Endothelial cell (in vitro differentiated cells): ENCODE measurements around the gene ACAP3. TPM values are rescaled to one million over a fixed set of nuclear protein-coding genes. Genes with fewer than 3 reads are reported as not detected.

Source experiments
- DNase-seq: peaks from one replicate; pipeline ENCODE4 v3.0.0; 2021; ENCODE audit warnings: low spot score
- H3K27ac Mint-ChIP-seq: one replicate; pipeline ENCODE4 v1.8.0; 2021; ENCODE audit warnings: mixed read lengths, inconsistent platforms; ENCODE audit not compliant: unreplicated experiment
- H3K27me3 Mint-ChIP-seq: one replicate; pipeline ENCODE4 v1.8.0; 2021; ENCODE audit warnings: mild to moderate bottlenecking, moderate library complexity, mixed read lengths, inconsistent platforms; ENCODE audit not compliant: unreplicated experiment
- H3K36me3 Mint-ChIP-seq: one replicate; pipeline ENCODE4 v1.8.0; 2021; ENCODE audit warnings: mild to moderate bottlenecking, low read depth, mixed read lengths, inconsistent platforms; ENCODE audit not compliant: unreplicated experiment
- H3K4me1 Mint-ChIP-seq: one replicate; pipeline ENCODE4 v1.8.0; 2021; ENCODE audit warnings: mild to moderate bottlenecking, mixed read lengths, inconsistent platforms; ENCODE audit not compliant: unreplicated experiment
- H3K4me3 Mint-ChIP-seq: one replicate; pipeline ENCODE4 v1.8.0; 2021; ENCODE audit warnings: mild to moderate bottlenecking, mixed read lengths, inconsistent platforms; ENCODE audit not compliant: unreplicated experiment
- H3K9me3 Mint-ChIP-seq: one replicate; pipeline ENCODE4 v1.8.0; 2021; ENCODE audit warnings: mixed read lengths, inconsistent platforms; ENCODE audit not compliant: unreplicated experiment
- microRNA-seq: library from miRNA; unstranded; fragments of <30 nt; microRNA quantifications from one replicate; pipeline ENCODE4, GENCODE V29; 2020; ENCODE audit not compliant: unreplicated experiment
- total RNA-seq: library from RNA; stranded (reverse); fragmentation: NEBNext Ultra II Directional; extraction: Animal tissue kit (Norgen Biotek cat#: 25700); gene quantifications from one replicate; pipeline ENCODE4 v1.2.1, GENCODE V29; 2021; ENCODE audit not compliant: unreplicated experiment
- TF ChIP-seq, protein P1 (sequence below): fragments of 200-600 bp; sonication (generic); IDR thresholded peaks from one replicate; pipeline ENCODE4 v1.5.0; 2021; ENCODE audit warnings: antibody characterized with exemption; ENCODE audit not compliant: unreplicated experiment

ACAP3 gene
- total RNA-seq, 1 donor from 2014 or later: 54.0 TPM

DNA sequence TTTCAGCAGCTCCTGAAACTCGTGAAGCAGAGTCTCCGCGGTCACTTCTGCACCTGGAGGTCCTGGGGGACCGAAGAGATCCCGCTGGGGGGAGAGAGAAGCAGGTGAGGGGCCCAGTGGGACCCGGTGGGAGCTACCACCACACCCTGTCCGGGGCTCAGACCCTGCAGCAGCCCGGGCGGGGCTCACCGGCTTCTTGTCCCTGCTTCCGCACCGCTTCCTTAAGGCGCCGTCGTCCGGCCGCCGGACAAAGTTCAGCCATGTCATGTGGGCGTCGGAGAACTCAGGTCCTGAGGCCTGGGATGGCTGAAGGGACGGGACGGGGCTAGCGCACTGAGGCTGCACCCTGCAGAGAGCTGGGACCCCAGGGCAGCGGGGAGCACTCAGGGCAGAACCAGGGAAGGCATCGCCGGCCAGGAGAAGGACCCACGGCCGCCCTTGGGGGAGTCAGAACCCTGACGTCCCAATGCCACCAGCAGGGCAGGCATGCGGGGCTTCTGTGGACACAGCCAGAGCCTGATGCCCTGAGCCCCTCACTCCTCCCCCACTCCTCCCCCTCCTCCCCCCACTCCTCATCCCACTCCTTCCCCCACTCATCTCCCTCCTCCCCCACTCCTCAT lies 63.4 kb downstream of the ACAP3 start:
- peaks cover 2% of the 10 kb centered on the region for H3K27me3 Mint-ChIP-seq
- H3K4me1 Mint-ChIP-seq: no peaks in the 10 kb centered on the region
- H3K9me3 Mint-ChIP-seq: no peaks in the 10 kb centered on the region
- H3K36me3 Mint-ChIP-seq: no peaks in the 10 kb centered on the region
- no peak overlapping the region for H3K4me3 Mint-ChIP-seq
- no peak for DNase-seq
- TF ChIP-seq, protein P1, sequence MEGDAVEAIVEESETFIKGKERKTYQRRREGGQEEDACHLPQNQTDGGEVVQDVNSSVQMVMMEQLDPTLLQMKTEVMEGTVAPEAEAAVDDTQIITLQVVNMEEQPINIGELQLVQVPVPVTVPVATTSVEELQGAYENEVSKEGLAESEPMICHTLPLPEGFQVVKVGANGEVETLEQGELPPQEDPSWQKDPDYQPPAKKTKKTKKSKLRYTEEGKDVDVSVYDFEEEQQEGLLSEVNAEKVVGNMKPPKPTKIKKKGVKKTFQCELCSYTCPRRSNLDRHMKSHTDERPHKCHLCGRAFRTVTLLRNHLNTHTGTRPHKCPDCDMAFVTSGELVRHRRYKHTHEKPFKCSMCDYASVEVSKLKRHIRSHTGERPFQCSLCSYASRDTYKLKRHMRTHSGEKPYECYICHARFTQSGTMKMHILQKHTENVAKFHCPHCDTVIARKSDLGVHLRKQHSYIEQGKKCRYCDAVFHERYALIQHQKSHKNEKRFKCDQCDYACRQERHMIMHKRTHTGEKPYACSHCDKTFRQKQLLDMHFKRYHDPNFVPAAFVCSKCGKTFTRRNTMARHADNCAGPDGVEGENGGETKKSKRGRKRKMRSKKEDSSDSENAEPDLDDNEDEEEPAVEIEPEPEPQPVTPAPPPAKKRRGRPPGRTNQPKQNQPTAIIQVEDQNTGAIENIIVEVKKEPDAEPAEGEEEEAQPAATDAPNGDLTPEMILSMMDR: no peak
- H3K27ac Mint-ChIP-seq: no peak overlapping the region

DNA sequence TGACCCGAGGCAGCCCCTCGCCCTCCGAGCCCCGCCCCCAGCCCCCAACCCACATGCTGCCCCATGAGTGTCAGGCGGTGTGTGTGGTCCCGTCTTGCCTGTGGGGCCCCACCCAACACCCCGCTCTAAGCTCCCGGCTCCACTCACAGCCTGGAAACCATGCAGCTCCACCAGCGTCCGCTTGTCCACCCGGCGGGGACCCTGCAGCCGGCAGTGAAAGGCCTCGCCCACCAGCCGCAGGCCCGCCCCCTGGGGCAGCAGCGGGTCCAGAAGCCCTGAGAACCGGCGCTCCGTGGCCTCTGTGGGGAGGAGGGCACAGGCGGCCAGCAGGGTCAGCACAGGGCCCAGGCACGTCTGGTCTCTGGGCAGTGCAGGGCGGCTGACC lies 63.9 kb downstream of the ACAP3 start:
- TF ChIP-seq, protein P1: no peak
- no peak overlapping the region for H3K4me3 Mint-ChIP-seq
- H3K27me3 Mint-ChIP-seq: peaks cover 2% of the 10 kb centered on the region
- no peaks in the 10 kb centered on the region for H3K4me1 Mint-ChIP-seq
- DNase-seq: no peak
- H3K27ac Mint-ChIP-seq: no peak overlapping the region
- H3K9me3 Mint-ChIP-seq: no peaks in the 10 kb centered on the region
- no peaks in the 10 kb centered on the region for H3K36me3 Mint-ChIP-seq

DNA sequence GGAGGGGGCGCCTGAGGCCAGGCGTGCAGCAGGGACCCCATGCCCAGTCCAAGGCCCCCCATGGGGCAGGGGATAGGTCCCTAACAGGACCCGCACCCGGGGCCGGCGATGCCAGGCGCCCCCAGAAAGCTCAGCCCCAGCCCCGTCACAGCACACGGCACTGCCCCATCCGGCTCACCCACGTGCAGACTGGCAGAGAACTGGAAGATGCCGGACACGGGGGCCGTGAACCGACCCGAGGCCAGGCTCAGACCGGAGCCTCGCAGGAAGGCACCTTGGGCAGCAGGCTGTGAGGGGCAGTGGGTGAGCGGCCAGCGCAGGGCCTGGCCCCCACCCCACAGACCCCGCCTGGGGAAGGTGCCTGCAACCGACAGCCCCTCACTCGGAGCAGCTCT lies 64.5 kb downstream of the ACAP3 start:
- Mint-ChIP-seq H3K27me3 (peaks cover 2% of the 10 kb centered on the region), H3K27ac (no peak overlapping the region), H3K9me3 (no peaks in the 10 kb centered on the region), H3K4me3 (no peak overlapping the region), H3K36me3 (no peaks in the 10 kb centered on the region), H3K4me1 (no peaks in the 10 kb centered on the region)
- no peak for DNase-seq
- TF ChIP-seq, protein P1: no peak

DNA sequence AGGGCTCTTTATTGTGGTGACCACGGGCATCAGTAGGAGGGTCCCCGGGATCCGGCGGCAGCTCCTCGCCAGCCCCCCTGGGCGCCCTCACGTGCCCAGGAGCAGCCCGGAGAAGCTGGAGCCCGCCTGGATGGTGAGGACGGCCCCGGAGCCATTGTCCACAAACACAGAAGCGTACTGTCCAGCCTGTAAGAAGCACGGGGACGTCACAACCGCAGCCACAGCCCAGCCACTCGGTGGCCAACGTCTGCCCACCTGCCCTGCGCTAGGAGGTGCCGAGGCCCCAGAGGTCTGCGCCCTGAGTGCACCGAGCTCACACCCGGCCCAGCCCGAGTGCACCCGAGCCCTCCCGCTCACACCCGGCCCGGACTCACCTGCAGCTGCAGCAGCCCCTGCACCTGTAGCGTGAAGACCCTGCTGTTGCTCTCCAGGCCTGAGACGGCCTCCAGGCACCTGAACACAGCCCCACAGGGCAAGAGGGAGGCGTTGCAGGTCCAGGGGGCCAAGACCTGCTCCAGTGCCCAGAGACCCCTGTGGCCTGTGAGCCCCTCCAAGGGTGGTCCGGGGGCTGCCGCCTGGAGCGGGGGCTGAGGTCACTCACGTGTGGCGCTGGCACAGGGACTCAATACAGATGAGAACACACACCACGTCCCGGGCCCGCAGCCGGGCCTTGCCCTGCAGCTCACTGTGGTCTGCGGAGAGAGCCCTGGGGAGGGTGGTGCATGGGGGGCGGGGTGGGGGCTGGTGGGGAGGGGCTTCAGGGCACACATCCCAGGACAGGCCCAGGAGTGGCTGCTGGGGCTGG lies 65.1 kb downstream of the ACAP3 start:
- Mint-ChIP-seq H3K9me3 (no peaks in the 10 kb centered on the region), H3K4me1 (no peaks in the 10 kb centered on the region), H3K27ac (no peak overlapping the region), H3K27me3 (peaks cover 2% of the 10 kb centered on the region), H3K36me3 (no peaks in the 10 kb centered on the region), H3K4me3 (no peak overlapping the region)
- TF ChIP-seq, protein P1: no peak
- DNase-seq: no peak

Small RNA genes lying within 50 kb of the gene (microRNA-seq; reads per million reads assigned to microRNA genes)
- 3.1 reads per million, percentile 39 among the genes with 10 or more reads in this experiment for gene MIR6726
- gene MIR6727: 1.4 reads per million, percentile 21 among the genes with 10 or more reads in this experiment
- gene MIR6808: 0.42 reads per million

Other genes with a start within 250 kb of the ACAP3 start
- not detected for gene RNF223, start 233.6 kb downstream of the ACAP3 start, total RNA-seq
- 16.6 TPM for gene C1orf159, start 191.8 kb downstream of the ACAP3 start, total RNA-seq
- gene TTLL10, start 134.1 kb downstream of the ACAP3 start, total RNA-seq: not detected
- not detected for gene TNFRSF18, start 101.3 kb downstream of the ACAP3 start, total RNA-seq
- gene TNFRSF4, start 93.8 kb downstream of the ACAP3 start, total RNA-seq: 0.80 TPM
- 130 TPM for gene SDF4, start 75.9 kb downstream of the ACAP3 start, total RNA-seq
- gene B3GALT6, start 75.7 kb downstream of the ACAP3 start, total RNA-seq: 43.2 TPM
- gene C1QTNF12, start 61.2 kb downstream of the ACAP3 start, total RNA-seq: 0.69 TPM
- 71.9 TPM for gene UBE2J2, start 34.1 kb downstream of the ACAP3 start, total RNA-seq
- 3.9 TPM for gene SCNN1D, start 27.5 kb downstream of the ACAP3 start, total RNA-seq
- 14.0 TPM for gene PUSL1, start 667 bp upstream of the ACAP3 start, total RNA-seq
- 104 TPM for gene INTS11, start 16.7 kb upstream of the ACAP3 start, total RNA-seq
- gene CPTP, start 16.9 kb upstream of the ACAP3 start, total RNA-seq: 26.0 TPM
- gene TAS1R3, start 23.4 kb upstream of the ACAP3 start, total RNA-seq: 1.2 TPM
- 26.7 TPM for gene DVL1, start 41.5 kb upstream of the ACAP3 start, total RNA-seq
- 0.64 TPM for gene MXRA8, start 50.6 kb upstream of the ACAP3 start, total RNA-seq
- gene AURKAIP1, start 67.3 kb upstream of the ACAP3 start, total RNA-seq: 128 TPM
- 266 TPM for gene CCNL2, start 91.4 kb upstream of the ACAP3 start, total RNA-seq
- 95.0 TPM for gene MRPL20, start 99.4 kb upstream of the ACAP3 start, total RNA-seq
- 0.31 TPM for gene ANKRD65, start 113.3 kb upstream of the ACAP3 start, total RNA-seq
- gene VWA1, start 127.8 kb upstream of the ACAP3 start, total RNA-seq: 34.2 TPM
- 2.9 TPM for gene ATAD3C, start 141.8 kb upstream of the ACAP3 start, total RNA-seq
- gene ATAD3B, start 163.8 kb upstream of the ACAP3 start, total RNA-seq: 27.2 TPM
- gene ATAD3A, start 204.2 kb upstream of the ACAP3 start, total RNA-seq: 30.4 TPM
- 6.6 TPM for gene TMEM240, start 232.7 kb upstream of the ACAP3 start, total RNA-seq